Epithelial cell of prostate (primary cell): ENCODE data around the gene ADGRA3.

Experiments
- DNase-seq: peaks from one replicate; pipeline ENCODE4 v3.0.0-alpha.2; 2011; ENCODE audit warnings: low read depth, low spot score
- H3K27ac ChIP-seq: fragments of 450-650 bp; 2 replicates; pipeline ENCODE4 v1.5.1; 2017; ENCODE audit warnings: mild to moderate bottlenecking

Gene ADGRA3

DNA sequence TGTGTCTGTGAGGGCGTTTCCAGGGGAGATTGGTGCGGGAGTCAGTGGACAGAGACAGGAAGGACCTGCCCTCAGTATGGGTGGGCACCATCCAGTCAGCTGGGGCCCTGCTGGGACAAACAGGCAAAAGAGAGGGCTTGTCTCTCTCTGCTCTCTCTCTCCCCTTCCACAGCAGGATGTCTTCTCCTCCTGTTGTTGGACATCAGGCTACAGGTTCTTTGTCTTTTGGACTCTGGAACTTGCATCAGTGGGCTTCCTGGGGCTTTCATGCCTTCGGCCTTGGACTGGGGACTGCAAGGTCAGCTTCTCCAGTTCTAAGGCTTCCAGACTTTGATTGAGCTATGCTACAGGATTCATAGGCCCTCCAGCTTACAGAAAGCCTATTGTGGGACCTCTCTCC is 59.6 kb downstream of the ADGRA3 start:
- no peak overlapping the region for H3K27ac ChIP-seq
- DNase-seq, result no peak

DNA sequence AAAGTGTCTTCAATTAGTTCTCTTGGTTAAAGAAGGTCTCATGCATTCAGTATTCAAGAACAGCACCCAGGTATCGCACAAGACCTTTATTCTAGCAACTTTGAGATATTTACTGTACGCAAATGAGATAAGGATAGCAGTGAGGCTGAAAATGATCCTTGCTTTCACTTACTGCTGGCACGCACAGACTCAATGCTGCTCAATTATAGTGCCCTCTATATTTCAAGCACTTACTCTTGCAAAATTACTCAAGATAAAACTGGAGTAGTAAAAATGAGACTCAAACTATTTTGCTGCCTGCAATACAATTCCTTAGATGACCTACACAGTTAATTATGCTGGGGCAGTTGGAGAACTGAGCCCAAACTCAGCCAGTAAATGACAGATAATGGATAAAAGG is 60.9 kb downstream of the ADGRA3 start:
- H3K27ac ChIP-seq, result no peak overlapping the region
- no peak for DNase-seq

DNA sequence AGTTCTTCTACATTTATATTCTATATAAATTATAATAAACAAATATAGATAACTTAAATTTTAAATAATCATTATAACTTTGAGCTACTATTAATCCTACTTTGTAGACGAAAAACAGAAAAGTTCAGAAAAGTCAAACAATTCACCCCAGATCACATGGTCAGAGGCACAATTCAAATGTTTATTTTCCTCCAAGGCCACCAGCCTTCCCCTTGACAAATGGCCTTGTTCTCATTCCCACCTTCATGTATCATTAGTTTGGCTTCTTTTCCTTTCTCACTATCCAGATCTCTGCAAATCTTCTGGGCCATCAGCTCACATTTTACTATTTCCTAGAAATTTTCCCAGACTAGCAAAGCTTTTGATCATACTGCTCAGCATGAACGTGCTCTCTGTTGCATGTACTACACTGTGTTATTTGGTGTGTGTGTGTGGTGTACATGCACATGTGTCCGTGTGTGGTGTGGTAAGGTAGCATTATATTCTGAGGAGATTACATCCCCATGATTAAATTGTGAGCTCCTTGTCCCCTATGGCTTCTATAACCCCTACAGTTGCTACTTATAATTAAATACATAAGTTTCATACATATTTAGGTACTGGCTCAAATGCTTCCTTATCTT is 61.5 kb downstream of the ADGRA3 start:
- DNase-seq, result no peak
- no peak overlapping the region for H3K27ac ChIP-seq

DNA sequence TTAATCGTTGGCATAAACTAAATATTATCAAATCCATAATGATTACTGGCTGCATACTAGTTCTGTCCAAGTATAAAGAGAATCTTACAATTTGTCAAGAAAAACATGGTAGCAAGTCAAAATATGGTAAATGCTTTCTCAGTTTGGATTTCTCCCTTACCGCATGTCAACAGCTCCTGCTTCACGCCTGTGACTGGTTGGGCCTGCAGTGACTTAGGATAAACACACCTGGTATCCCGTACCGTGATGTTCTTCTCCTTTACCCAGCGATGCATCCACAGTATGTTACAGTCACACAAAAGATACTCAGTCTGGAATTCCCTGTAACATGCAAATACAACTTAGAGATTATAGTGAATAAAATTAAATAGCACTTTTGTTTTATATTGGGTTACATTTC is 71.1 kb downstream of the ADGRA3 start:
- no peak for DNase-seq

DNA sequence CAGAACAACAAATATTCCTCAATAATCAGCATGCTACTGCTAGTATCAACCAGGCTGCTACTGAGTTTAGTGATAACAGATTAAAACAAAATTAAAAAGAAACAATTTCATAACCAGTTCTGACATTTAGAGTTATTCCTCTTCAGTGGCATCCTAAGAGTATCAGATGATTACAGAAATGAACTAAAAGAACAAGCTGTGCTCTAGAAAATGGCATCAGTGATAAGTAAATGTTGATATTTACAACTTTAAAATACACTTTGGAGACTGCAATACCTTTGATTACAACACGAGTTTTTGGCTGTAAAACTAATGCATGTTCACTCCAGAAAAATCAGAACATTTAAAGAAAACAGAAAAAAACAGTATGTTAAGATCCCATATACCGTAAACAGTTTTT is 72.9 kb downstream of the ADGRA3 start:
- no peak overlapping the region for H3K27ac ChIP-seq
- DNase-seq, result no peak

More for the DNA sequence above, 71.1 kb downstream of the ADGRA3 start:
- no peak overlapping the region for H3K27ac ChIP-seq

DNA sequence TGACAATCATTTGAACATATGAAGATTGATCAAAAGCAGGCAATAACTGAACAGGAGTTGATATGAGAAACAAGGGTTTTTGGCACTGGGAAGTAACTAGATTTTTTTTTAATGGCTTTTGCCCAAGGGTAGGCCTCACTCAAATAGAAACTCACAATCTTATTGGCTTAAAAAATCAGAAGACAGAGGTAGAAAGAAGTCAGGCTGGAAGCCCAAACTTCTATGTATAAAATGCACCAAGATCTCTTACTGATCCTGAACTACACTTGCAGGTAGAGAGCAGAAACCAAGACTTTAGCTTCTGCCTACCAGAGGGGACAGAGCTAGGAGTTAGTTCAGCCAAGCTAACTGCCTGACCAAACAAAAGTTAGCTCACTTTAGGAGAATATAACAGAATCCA is 74.9 kb downstream of the ADGRA3 start:
- no peak overlapping the region for H3K27ac ChIP-seq
- no peak for DNase-seq

DNA sequence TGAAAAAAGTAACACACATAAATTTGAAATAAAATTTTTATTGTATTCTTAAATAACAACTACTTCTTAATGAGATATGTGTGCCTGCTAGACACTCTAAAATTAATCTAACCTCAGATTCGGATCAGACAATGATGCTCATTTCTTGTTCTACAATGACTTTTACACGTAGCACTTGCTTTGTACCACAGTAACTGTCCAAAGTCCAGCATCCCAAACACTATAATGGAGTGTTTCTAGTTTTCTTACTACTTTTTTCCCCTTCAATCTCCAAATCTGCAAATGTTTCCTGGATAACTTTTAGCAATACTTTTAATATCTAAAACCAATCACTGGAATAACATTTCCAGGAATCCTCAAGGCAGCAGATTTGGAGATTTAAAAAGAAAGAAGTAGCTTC is 75.9 kb downstream of the ADGRA3 start:
- DNase-seq, result no peak
- H3K27ac ChIP-seq, result no peak overlapping the region

DNA sequence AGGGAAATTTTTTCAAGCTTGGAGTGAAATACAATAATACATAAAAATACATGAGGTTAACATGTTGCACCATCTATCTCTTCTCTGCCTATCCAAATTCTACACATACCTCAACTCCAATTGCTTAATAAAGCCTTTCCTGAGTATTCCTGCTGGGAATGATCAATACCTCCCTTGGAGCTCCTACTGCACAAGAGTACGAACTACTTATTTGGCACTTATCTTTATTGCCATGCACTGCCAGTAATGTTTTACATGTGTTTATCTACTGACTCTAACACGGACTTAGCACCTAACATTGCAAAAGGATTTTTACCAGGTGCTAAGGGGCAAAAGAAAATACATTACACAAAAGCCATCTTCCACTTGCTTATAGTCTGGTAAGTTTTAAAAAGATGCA is 80.2 kb downstream of the ADGRA3 start:
- no peak overlapping the region for H3K27ac ChIP-seq
- DNase-seq, result no peak

DNA sequence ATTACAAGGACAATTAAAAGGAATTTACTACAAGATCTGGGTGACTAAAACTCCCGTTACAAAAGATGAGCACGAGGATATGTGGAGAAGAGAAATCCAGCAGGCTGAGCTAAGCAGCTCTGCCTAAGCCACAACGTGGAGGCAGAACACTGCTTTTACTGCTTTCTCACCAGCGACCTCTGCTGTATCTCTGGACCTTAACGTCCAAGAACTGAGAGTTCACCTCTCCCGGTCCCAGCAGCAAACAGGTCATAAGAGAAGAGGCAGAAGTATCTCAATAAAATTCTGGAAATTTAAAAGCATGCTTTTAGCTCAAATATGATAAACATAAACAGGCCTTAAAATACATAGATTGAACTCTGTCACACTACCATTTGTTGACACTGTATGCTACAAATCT is 81.0 kb downstream of the ADGRA3 start:
- no peak for DNase-seq
- H3K27ac ChIP-seq, result no peak overlapping the region

DNA sequence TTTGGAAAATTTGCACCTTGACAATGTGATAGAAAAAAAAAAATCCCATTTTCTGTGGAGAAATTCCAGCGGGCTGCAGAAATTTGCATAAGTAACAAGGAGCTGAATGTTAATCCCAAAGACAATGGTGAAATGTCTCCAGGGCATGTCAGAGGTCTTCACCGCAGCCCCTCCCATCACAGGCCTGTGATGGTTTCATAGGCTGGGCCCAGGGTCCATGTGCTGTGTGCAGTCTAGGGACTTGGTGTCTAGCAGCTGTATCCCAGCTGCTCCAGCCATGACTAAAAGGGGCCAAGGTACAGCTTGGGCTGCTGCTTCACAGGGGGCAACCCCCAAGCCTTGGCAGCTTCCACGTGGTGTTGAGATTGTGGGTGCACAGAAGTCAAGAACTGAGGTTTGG is 85.2 kb downstream of the ADGRA3 start:
- no peak overlapping the region for H3K27ac ChIP-seq
- no peak for DNase-seq

DNA sequence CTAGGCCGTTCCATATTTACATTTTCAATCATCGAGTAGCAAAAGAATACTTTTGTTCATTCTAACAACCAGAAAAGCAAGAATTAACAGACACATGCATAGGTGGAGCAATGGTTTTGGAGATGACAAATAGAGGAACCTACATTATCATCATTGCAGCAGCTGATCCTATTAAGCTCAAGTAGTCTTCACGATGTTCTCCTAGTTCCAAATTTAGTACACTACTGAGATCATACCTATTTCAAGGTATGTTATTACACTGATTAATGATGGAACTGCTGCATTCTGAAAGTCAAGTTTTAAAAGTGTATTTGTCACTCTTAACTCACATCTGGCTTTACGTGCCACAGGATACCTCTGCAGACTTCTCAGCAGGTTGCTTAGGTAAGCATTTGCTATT is 87.4 kb downstream of the ADGRA3 start:
- DNase-seq, result no peak

DNA sequence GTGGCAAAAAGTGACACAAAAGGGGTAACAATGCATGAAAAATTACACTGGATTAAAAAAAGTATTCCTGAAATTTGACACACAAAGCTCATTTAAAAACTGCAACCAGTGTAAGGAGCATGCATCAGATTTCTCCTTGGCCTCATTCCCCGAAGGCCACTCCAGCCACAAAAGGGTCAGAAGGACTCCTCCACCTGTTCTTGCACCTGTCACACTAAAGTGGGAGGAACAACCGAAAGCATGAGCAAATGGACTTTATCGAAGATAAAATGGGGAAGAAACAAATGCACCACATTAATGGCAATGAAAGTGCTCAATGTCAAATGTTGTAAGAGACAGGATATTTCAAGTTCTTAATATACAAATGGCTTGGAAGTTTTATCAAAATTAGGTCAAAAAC is 88.2 kb downstream of the ADGRA3 start:
- DNase-seq, result no peak
- H3K27ac ChIP-seq, result no peak overlapping the region

More for the DNA sequence above, 87.4 kb downstream of the ADGRA3 start:
- no peak overlapping the region for H3K27ac ChIP-seq

DNA sequence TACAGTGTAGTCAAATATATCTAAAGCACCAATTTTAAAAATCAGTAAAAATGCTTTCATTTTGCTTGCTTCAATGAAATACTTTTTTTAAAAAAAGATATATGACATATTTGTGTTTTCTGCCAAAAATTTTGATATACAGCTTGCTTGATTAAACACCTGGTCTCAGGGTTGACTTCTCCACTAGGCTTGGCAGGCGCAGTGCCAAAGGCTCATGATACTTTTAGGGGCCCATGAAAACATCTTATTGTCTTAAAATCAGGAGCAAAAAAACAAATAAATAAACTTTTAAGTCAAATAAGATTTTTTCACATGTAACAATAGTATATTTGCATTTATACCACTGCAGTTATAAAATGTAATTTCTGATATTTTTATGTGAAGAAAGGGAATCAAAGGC is 95.6 kb downstream of the ADGRA3 start:
- H3K27ac ChIP-seq, result no peak overlapping the region
- no peak for DNase-seq

DNA sequence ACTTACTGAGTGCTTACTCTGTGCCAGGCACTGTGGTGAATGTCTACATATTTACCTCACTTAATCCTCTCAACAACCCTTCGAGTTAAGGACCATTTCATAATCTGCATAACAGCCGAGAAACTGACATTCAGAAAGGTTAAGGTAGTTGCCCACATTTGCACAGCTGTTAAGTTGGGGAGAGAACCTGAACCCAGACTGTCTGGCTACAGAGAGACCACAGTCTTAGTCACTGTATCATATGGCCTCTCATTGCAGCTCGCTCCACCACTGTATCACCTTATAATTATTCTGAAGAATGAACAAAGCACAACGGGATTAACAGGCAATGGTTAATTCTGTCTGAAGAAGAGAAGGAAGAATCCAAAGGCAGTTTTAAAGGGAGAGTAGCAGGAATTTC is 98.5 kb downstream of the ADGRA3 start:
- no peak overlapping the region for H3K27ac ChIP-seq
- DNase-seq, result no peak

DNA sequence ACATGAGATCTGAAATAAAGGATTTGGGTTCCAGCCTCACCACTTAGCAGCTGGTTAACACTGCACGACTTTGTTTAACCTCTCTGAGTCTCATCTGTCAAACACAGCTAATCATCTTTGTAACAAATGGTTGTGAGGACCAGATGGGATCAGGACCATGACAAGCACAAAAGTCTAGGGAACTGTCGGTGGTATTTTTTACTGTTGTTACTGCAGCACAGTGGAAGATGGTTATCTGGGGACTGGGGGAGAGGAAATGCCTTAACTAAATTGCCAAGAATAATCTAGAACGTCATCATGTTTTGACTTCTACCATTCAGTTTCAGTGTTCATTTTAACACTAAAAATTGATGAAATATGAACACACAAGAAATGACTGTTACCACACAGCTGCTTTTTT is 99.5 kb downstream of the ADGRA3 start:
- no peak for DNase-seq
- H3K27ac ChIP-seq, result no peak overlapping the region

DNA sequence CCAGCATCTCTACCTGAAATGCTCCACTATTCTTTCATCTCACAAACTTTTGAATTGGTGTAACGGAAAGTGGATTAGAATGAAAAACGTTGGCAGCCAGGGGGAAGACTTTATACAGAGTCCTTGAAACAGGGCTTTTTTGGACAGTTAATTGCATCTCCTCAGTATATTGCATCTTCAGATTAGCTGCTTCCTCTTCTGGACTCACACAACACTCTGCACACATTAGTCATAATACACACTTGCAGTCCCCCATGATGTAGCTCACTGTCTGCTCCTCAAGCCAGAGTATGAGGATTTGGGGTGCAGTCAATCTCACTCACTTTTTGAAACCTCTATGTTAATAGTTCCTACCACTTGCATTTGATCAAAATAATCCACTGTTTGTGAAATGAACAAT is 101.0 kb downstream of the ADGRA3 start:
- no peak overlapping the region for H3K27ac ChIP-seq
- no peak for DNase-seq

DNA sequence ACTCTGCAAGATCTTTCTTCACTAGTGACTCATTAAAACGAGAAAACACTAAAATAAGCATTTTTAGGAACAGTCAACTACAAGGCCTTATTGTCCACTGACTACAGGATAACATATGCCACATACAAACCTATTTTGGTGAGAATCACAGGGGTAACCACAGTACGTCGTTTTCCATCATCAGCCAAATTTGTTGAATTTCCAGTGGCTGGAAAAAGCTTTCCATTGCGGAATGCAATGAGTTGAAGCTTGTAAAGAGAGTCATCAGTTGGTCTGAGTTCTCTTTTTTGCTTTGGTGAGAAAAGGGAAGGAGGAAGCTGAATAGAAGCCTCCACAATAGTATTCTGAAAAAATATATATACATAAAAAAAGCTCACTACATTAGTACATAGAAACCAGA is 102.4 kb downstream of the ADGRA3 start:
- no peak for DNase-seq
- H3K27ac ChIP-seq, result no peak overlapping the region

DNA sequence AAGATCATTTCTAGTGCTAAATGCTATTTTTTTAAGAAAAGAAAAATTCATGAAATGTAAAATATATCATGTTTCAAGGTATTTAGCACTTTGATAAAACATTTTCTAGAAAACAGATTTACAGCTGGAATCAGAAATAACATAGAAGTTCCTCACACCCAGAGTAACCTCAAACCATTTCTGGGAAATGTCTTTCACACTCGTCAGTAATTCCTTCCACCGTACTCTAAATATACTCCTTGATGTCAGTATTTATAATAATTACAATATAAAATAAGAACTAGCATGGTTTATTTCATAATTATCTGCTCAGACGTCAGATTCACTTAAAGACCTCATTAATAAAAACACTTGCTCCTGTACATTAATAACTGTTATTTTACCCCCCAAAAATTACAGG is 103.9 kb downstream of the ADGRA3 start:
- no peak for DNase-seq
- no peak overlapping the region for H3K27ac ChIP-seq

DNA sequence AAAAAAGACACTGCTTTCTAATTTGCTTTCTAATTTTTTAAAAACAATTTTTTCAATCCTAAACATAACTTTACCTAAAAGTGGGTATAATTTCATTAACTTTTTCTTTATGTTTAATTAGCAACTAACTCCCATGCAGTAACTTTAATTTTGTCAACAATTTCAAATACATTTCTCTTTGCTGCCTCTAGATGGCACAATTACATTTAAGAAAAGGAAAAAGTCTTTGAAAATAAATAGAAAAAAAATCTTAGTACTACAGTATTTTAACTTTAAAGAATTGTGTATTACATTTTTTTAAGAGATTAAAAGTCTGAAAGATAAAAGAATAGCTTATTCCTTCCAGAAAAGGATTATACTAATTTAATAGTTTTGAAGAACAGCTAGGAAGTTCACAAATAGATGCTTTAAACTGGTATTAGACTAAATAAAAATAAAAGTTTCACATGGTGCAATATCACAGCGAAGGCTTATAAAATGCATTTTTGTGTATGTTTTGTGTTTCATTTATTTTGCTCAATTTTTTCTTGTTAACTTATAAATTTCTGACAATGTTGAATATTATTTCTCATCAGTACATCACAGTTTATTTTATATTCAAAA is 105.1 kb downstream of the ADGRA3 start:
- DNase-seq, result no peak
- no peak overlapping the region for H3K27ac ChIP-seq

DNA sequence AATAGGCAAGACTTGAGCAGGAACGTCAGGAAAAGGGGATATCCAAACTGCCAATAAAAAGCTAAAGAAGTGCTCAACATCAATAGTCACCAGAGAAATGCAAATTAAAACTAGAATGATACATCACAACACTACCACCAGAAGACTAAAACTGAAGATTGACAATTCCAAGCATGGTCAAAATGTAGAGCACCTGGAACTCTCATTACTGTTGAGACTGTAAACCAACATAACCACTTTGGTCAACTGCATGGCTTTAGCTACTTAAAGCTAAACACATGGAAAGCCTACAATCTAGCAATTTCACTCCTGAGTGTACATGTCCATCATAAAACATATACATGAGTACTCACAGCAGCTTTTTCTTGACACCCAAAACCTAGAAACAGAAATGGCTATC is 107.4 kb downstream of the ADGRA3 start:
- no peak for DNase-seq
- H3K27ac ChIP-seq, result no peak overlapping the region

DNA sequence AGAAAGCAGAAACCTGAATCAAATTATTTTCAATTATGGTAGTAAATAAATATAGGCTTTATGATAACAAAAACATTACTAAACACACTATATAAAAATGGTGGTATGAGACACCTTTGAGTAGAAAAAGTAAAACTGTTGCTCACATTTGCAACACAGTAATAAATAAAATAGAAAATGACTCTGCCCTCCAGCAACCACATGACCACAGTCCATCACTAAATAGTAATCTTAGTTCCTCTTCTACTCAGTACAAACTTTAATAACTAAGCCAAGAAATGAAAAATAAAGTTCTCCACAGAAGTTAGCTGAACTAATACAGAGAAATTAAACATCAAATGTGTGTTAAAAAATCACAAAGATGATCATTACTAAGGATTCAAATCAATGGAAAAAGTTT is 108.5 kb downstream of the ADGRA3 start:
- DNase-seq, result no peak

DNA sequence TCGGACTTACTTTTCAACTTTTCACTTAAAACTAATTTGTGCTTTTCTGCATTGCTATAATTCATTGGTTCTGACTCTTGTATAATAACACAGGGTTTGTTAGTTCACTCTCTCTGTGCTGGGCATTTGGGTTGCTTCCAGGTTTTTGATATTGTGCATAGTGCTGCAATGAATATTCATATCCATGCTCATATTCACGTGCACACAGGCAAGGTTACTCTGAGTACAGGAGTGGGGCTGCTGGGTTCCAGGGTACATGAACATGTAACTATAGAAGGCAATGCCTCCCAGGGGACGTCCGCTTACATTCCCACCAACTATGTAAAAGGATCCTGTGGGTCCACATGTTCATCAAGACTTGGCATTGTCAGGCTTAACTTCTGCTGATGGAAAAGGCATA is 117.2 kb downstream of the ADGRA3 start:
- no peak overlapping the region for H3K27ac ChIP-seq
- DNase-seq, result no peak

More for the DNA sequence above, 108.5 kb downstream of the ADGRA3 start:
- H3K27ac ChIP-seq, result no peak overlapping the region
